Activated naive CD4-positive, alpha-beta T cell treated with anti-CD3 and anti-CD28 coated beads, Interleukin-2, amount 10 ng/mL, durations not matched to agents 5 hours and 36 hours (primary cell): ENCODE results near the gene XAGE1B. TPM values are rescaled to one million over a fixed set of nuclear protein-coding genes. Genes with fewer than 3 reads are reported as not detected.

Experiments
- total RNA-seq, 2 experiments: library from RNA; stranded (reverse); gene quantifications; one replicate each; pipeline ENCODE4 v1.2.3, GENCODE V29; 2021

XAGE1B gene, protein sequence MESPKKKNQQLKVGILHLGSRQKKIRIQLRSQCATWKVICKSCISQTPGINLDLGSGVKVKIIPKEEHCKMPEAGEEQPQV
- not detected for total RNA-seq

DNA sequence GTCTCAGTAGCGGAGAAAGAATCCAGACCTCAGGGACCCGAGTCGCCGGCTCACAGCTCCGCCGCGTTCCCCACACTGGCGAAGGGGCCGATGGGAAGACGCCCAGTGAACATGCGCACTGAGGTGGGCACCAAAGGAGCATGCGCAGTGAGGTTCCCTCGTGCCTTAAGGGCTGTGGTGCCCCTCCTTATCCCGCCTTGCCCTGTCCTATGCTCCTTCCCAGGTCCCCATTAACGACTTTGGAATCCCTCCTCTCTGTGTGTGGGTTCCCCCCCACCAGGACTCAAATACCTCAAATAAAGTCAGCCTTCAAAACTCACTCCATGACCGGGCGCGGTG, at the start of gene XAGE1B:
XAGE1B (minus strand) TSS at position 77 of the 339 bp plus-strand sequence. CDS start 1,536 bp downstream, outside the sequence.

DNA sequence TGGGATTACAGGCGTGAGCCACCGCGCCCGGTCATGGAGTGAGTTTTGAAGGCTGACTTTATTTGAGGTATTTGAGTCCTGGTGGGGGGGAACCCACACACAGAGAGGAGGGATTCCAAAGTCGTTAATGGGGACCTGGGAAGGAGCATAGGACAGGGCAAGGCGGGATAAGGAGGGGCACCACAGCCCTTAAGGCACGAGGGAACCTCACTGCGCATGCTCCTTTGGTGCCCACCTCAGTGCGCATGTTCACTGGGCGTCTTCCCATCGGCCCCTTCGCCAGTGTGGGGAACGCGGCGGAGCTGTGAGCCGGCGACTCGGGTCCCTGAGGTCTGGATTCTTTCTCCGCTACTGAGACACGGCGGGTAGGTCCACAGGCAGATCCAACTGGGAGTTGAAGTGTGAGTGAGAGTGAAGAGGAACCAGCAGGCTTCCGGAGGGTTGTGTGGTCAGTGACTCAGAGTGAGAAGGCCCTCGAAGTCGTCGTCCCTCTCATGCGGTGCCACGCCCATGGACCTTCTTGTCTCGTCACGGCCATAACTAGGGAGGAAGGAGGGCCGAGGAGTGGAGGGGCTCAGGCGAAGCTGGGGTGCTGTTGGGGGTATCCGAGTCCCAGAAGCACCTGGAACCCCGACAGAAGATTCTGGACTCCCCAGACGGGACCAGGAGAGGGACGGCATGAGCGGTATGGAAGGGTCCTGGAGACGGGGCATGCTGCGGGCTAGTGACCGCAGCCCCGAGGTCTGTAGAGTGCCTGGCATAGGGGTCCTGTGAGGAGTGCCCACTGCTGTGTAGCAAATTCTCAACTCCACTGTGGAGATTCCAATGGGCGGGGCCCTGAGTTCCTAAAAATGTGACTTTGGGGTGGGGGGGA, 21.1 kb downstream of the XAGE1B start, which contains the start of gene XAGE1A:
XAGE1A (plus strand) TSS at position 264 of the 874 bp plus-strand sequence. CDS start 1,554 bp downstream, outside the sequence.

Other genes with a start within 250 kb of the XAGE1B start
- gene XAGE2, start 148.0 kb downstream of the XAGE1B start, total RNA-seq, result not detected
- gene XAGE1A, start 21.3 kb downstream of the XAGE1B start, total RNA-seq, result not detected
- not detected for gene SSX7, start 137.8 kb upstream of the XAGE1B start, total RNA-seq
- gene SSX2, start 190.1 kb upstream of the XAGE1B start, total RNA-seq, result not detected
- not detected for gene SSX2B, start 234.2 kb upstream of the XAGE1B start, total RNA-seq